DND-41 (cell line): Measurements from ENCODE around the gene HUS1B.

ENCODE experiments used
- ATAC-seq: fragments of 200-7000 bp; cut with Tn5 transposase; 3 replicates; pipeline ENCODE4 v1.9.1; 2021; ENCODE audit warnings: low read depth; ENCODE audit not compliant: insufficient read depth
- DNase-seq: peaks from one replicate; pipeline ENCODE4 v3.0.0-alpha.2; 2020
- H2AFZ ChIP-seq: 2 replicates; pipeline ENCODE4 v1.6.0; 2012; ENCODE audit warnings: low read depth, low read length
- H3K27ac ChIP-seq: 2 replicates; pipeline ENCODE4 v1.5.1; 2012; ENCODE audit warnings: low read length, inconsistent platforms
- H3K27me3 ChIP-seq: fragments of 200-600 bp; sonication (generic); 2 replicates; pipeline ENCODE4 v1.6.0; 2012; ENCODE audit warnings: low read length, mild to moderate bottlenecking, inconsistent platforms; ENCODE audit not compliant: insufficient read depth, poor library complexity
- H3K36me3 ChIP-seq: 2 replicates; pipeline ENCODE4 v1.5.1; 2012; ENCODE audit warnings: low read length, inconsistent platforms; ENCODE audit not compliant: insufficient read depth
- H3K4me1 ChIP-seq: 2 replicates; pipeline ENCODE4 v1.5.1; 2012; ENCODE audit warnings: mild to moderate bottlenecking, low read length; ENCODE audit not compliant: insufficient read depth
- H3K4me2 ChIP-seq: 2 replicates; pipeline ENCODE4 v1.6.0; 2012; ENCODE audit warnings: mild to moderate bottlenecking, moderate library complexity, low read length, inconsistent platforms; ENCODE audit not compliant: insufficient read depth
- H3K4me3 ChIP-seq, 2 experiments: fragments of 200-600 bp in 1 of 2; shearing (Covaris generic) in 1 of 2; 2 replicates each; pipeline ENCODE4 v1.5.1; 2012 to 2016; ENCODE audit warnings: inconsistent platforms in 2 of 2, low read length in 2 of 2, mild to moderate bottlenecking in 2 of 2, low read depth in 1 of 2, moderate library complexity in 1 of 2
- H3K79me2 ChIP-seq: 2 replicates; pipeline ENCODE4 v1.6.0; 2012; ENCODE audit warnings: low read length, inconsistent platforms; ENCODE audit not compliant: insufficient read depth
- H3K9ac ChIP-seq: 2 replicates; pipeline ENCODE4 v1.6.0; 2012; ENCODE audit warnings: low read depth, mild to moderate bottlenecking, inconsistent platforms, low read length, moderate library complexity
- H3K9me3 ChIP-seq: 2 replicates; pipeline ENCODE4 v1.5.1; 2012; ENCODE audit warnings: low read length, moderate library complexity, mild to moderate bottlenecking, inconsistent platforms; ENCODE audit not compliant: insufficient read depth, severe bottlenecking
- H4K20me1 ChIP-seq: 2 replicates; pipeline ENCODE4 v1.6.0; 2012; ENCODE audit warnings: low read length; ENCODE audit not compliant: insufficient read depth
- EZH2 ChIP-seq: IDR thresholded peaks from 3 replicates; pipeline ENCODE4 v1.6.1; 2012; ENCODE audit warnings: borderline replicate concordance, low read depth, mild to moderate bottlenecking, moderate library complexity, low read length, inconsistent platforms; ENCODE audit not compliant: severe bottlenecking
- TF ChIP-seq, protein P1 (sequence below): IDR thresholded peaks from 2 replicates; pipeline ENCODE4 v1.5.1; 2012; ENCODE audit warnings: borderline replicate concordance, low read length, moderate library complexity, mild to moderate bottlenecking; ENCODE audit not compliant: poor library complexity, severe bottlenecking; ENCODE audit errors: extremely low read depth

Gene HUS1B

GRCh38 chr6:692858-693722 is 36.2 kb upstream of the HUS1B start, which contains the start of gene EXOC2:
TSS of gene EXOC2 (minus strand) at chr6:693139. CDS start at chr6:637818, 55,321 bp downstream.
- ATAC-seq, result peak; percentile 90
- H3K4me2 ChIP-seq, result peak within 1 kb of the TSS; percentile 99
- H2AFZ ChIP-seq, result peak within 1 kb of the TSS; percentile 89
- peak; percentile 86 for DNase-seq
- peaks cover 35% of the 10 kb centered on the region for H3K4me1 ChIP-seq
- H3K9me3 ChIP-seq, result no peaks in the 10 kb centered on the region
- no peaks in the 10 kb centered on the region for H3K27me3 ChIP-seq
- peaks cover 18% of the 10 kb centered on the region for H3K36me3 ChIP-seq
- peaks cover 7% of the 10 kb centered on the region; the same call in 1 of the 2 replicates for H4K20me1 ChIP-seq
- TF ChIP-seq, protein P1, sequence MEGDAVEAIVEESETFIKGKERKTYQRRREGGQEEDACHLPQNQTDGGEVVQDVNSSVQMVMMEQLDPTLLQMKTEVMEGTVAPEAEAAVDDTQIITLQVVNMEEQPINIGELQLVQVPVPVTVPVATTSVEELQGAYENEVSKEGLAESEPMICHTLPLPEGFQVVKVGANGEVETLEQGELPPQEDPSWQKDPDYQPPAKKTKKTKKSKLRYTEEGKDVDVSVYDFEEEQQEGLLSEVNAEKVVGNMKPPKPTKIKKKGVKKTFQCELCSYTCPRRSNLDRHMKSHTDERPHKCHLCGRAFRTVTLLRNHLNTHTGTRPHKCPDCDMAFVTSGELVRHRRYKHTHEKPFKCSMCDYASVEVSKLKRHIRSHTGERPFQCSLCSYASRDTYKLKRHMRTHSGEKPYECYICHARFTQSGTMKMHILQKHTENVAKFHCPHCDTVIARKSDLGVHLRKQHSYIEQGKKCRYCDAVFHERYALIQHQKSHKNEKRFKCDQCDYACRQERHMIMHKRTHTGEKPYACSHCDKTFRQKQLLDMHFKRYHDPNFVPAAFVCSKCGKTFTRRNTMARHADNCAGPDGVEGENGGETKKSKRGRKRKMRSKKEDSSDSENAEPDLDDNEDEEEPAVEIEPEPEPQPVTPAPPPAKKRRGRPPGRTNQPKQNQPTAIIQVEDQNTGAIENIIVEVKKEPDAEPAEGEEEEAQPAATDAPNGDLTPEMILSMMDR, result peak; percentile 50
- no peak for TF ChIP-seq EZH2
- peak within 1 kb of the TSS; percentile 61 for H3K27ac ChIP-seq
- H3K9ac ChIP-seq, result peak within 1 kb of the TSS; percentile 63
- peaks cover 48% of the 10 kb centered on the region for H3K79me2 ChIP-seq
- H3K4me3 ChIP-seq, result peak within 1 kb of the TSS; percentile 72 to 93

- H3K9me3 ChIP-seq, result no peaks in the 10 kb centered on the region
- peak overlapping the region; percentile 63 for H3K9ac ChIP-seq
- peak overlapping the region; percentile 99 for H3K4me2 ChIP-seq
- peak; percentile 81 for ATAC-seq
- DNase-seq, result peak; percentile 67
- peak overlapping the region; percentile 83 for H2AFZ ChIP-seq
- peaks cover 55% of the 10 kb centered on the region for H3K79me2 ChIP-seq
- peak overlapping the region; percentile 61; the same call in 1 of the 2 replicates for H3K27ac ChIP-seq
- peaks cover 7% of the 10 kb centered on the region; the same call in 1 of the 2 replicates for H4K20me1 ChIP-seq
- peaks cover 35% of the 10 kb centered on the region for H3K4me1 ChIP-seq
- H3K4me3 ChIP-seq, result peak overlapping the region; percentile 72 to 93
- peaks cover 21% of the 10 kb centered on the region for H3K36me3 ChIP-seq
- H3K27me3 ChIP-seq, result no peaks in the 10 kb centered on the region
- TF ChIP-seq, protein P1, result no peak
- no peak for TF ChIP-seq EZH2
These were observed 35.5 kb upstream of the HUS1B start for GRCh38 chr6:692356-692851.

DNA sequence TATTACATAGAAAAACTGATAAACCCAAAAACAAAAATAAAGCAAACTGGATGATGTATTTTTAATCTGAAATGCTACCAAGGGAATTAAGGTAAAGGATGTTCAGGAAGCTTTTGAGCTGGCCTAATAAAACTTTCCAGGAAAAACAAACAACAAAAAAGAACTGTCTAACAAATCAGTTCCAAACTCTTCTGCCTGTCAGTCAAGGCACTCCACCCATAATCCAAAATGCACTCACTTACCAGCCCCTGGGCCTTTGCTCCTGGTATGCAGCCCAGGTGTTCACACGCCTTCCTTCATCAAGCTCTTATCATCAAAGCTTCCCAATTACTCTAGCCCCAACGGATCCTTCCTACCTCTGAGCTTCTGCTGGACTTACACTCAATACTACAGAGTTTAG is 32.3 kb upstream of the HUS1B start:
- H3K9ac ChIP-seq, result no peak overlapping the region
- no peak for DNase-seq
- no peak overlapping the region for H2AFZ ChIP-seq
- H3K27ac ChIP-seq, result no peak overlapping the region
- no peak for ATAC-seq
- no peaks in the 10 kb centered on the region for H3K9me3 ChIP-seq
- H3K27me3 ChIP-seq, result no peaks in the 10 kb centered on the region
- peaks cover 75% of the 10 kb centered on the region for H3K79me2 ChIP-seq
- H3K4me2 ChIP-seq, result no peak overlapping the region
- H3K4me1 ChIP-seq, result peaks cover 41% of the 10 kb centered on the region
- peaks cover 21% of the 10 kb centered on the region for H3K36me3 ChIP-seq
- no peak for TF ChIP-seq EZH2
- TF ChIP-seq, protein P1, result no peak
- no peak overlapping the region for H3K4me3 ChIP-seq
- peaks cover 18% of the 10 kb centered on the region; the same call in 1 of the 2 replicates for H4K20me1 ChIP-seq
